ENCODE results near the gene CCDC120. TPM values are rescaled to one million over a fixed set of nuclear protein-coding genes. Genes with fewer than 3 reads are reported as not detected.

The CCDC120 gene, protein sequence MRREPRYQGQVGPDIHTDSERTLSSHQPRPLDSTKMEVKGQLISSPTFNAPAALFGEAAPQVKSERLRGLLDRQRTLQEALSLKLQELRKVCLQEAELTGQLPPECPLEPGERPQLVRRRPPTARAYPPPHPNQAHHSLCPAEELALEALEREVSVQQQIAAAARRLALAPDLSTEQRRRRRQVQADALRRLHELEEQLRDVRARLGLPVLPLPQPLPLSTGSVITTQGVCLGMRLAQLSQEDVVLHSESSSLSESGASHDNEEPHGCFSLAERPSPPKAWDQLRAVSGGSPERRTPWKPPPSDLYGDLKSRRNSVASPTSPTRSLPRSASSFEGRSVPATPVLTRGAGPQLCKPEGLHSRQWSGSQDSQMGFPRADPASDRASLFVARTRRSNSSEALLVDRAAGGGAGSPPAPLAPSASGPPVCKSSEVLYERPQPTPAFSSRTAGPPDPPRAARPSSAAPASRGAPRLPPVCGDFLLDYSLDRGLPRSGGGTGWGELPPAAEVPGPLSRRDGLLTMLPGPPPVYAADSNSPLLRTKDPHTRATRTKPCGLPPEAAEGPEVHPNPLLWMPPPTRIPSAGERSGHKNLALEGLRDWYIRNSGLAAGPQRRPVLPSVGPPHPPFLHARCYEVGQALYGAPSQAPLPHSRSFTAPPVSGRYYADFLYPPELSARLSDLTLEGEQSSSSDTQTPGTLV
- 1 to 10 TPM; 3.6 to 5.6 TPM for total RNA-seq

DNA sequence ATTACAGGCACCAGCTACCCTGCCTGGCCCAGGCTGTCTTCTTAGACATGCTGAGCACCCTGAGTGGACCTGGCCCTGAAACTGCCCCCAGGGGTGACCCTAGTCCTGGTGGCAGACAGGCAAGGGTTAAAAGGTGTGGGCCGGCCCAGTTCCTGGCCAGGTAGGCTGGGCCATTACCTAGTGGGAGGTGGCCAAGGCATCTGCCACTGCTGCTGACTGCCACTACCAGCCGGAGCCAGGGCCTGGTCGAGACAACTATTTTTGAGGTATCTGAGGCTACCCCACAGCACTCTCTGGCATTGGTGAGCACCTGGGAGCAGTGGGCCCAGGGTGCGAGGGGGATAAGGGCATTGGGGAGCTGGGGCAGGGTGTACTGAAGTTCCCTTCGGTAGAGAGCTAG is at the start of gene CCDC120:
CCDC120 (plus strand) TSS at position 206 of the 400 bp plus-strand sequence. CDS start 3,043 bp downstream, outside the sequence.
- Histone ChIP-seq H3K36me3 (no peaks in the 10 kb centered on the region), H3K4me3 (no peak within 1 kb of the TSS), H3K4me1 (ENCODE audit: control insufficient read depth in 1 of 2, low read depth in 2 of 2) (peaks cover 0 to 7% of the 10 kb centered on the region in 2 donors), H3K9me3 (no peaks in the 10 kb centered on the region), H3K27me3 (replicated peaks; ENCODE audit: insufficient read depth) (no peaks in the 10 kb centered on the region), H3K27ac (no peak within 1 kb of the TSS)
- ATAC-seq (ENCODE audit: insufficient number of reproducible peaks, low FRiP score, low read depth): no peak
- TF ChIP-seq, protein P1, sequence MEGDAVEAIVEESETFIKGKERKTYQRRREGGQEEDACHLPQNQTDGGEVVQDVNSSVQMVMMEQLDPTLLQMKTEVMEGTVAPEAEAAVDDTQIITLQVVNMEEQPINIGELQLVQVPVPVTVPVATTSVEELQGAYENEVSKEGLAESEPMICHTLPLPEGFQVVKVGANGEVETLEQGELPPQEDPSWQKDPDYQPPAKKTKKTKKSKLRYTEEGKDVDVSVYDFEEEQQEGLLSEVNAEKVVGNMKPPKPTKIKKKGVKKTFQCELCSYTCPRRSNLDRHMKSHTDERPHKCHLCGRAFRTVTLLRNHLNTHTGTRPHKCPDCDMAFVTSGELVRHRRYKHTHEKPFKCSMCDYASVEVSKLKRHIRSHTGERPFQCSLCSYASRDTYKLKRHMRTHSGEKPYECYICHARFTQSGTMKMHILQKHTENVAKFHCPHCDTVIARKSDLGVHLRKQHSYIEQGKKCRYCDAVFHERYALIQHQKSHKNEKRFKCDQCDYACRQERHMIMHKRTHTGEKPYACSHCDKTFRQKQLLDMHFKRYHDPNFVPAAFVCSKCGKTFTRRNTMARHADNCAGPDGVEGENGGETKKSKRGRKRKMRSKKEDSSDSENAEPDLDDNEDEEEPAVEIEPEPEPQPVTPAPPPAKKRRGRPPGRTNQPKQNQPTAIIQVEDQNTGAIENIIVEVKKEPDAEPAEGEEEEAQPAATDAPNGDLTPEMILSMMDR (IDR thresholded peaks at IDR 0.05): no peak
- DNase-seq (ENCODE audit: low spot score): no peak

DNA sequence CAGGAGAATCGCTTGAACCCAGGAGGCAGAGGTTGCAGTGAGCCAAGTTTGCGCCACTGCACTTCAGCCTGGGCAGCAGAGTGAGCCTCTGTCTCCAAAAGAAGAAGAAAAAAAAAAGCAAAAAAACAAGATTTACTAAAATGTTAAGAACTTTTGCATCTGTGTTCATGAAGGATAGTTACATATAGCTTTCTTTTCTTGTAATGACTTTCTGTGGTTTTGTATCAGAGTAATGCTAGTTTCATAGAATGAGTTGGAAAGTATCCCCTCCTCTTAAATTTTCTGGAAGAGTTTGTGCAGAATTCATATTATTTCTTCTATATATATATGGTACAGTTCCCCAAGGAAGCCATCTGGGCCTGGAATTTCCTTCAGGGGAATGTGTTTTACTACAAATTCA is 39.7 kb upstream of the CCDC120 start:
- Histone ChIP-seq H3K27ac (no peak overlapping the region), H3K9me3 (no peaks in the 10 kb centered on the region), H3K27me3 (replicated peaks; ENCODE audit: insufficient read depth) (no peaks in the 10 kb centered on the region), H3K4me3 (no peak overlapping the region), H3K4me1 (ENCODE audit: control insufficient read depth in 1 of 2, low read depth in 2 of 2) (no peaks in the 10 kb centered on the region), H3K36me3 (no peaks in the 10 kb centered on the region)
- ATAC-seq (ENCODE audit: insufficient number of reproducible peaks, low FRiP score, low read depth): no peak
- DNase-seq (ENCODE audit: low spot score): no peak
- TF ChIP-seq, protein P1 (IDR thresholded peaks at IDR 0.05): no peak

DNA sequence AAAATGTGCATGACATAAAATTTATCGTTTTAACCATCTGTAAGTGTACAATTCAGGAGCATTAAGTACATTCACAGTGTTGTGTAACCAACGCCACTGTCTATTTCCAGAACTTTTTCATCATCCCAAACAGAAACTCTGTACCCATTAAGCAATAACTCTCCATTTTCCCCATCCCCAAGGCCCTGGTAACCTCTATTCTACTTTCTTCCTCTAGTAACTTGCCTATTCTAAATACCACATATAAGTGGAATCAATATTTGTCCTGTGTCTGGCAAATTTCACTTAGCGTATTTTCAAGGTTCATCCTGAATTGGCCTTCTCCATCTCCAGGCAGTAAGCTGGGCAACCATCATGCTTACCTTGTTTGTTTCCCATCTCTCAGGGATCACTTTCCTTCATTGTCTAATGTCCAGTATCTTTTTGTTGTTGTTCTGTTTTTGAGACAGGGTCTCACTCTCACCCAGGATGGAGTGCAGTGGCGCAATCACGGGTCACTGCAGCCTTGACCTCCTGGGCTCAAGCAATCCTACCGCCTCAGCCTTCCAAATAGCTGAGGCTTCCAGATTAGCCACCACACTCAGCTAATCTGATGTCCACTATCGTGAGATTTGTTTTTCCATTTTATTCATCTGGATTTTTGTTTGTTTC is 39.1 kb upstream of the CCDC120 start:
- H3K27ac ChIP-seq: no peak overlapping the region
- no peak overlapping the region for H3K4me3 ChIP-seq
- ATAC-seq (ENCODE audit: insufficient number of reproducible peaks, low FRiP score, low read depth) (no peak), DNase-seq (ENCODE audit: low spot score) (no peak)
- TF ChIP-seq, protein P1 (IDR thresholded peaks at IDR 0.05): no peak
- no peaks in the 10 kb centered on the region for H3K9me3 ChIP-seq
- no peaks in the 10 kb centered on the region for H3K27me3 ChIP-seq (replicated peaks; ENCODE audit: insufficient read depth)
- no peaks in the 10 kb centered on the region for H3K4me1 ChIP-seq (ENCODE audit: control insufficient read depth in 1 of 2, low read depth in 2 of 2)
- no peaks in the 10 kb centered on the region for H3K36me3 ChIP-seq

DNA sequence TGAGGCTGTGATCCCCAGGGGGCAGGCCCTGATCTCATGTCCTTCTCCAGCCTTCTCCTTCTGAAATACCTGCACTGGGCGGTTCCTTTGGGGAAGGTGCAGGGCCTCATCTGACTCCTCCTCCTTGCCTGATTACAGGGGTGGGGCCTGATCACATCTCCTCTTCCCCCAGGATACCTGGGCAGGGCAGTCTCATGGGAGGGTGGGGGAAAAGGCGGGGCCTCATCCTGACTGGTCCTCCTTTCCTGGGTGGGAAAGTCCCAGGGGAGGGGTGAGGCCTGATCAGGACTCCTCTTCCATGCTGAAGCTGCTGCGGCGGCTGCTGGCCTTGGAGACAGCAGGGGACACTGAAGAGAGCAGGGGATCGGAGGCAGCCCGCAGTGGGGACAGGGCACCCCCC is 28.9 kb upstream of the CCDC120 start:
- H3K4me3 ChIP-seq: no peak overlapping the region
- ATAC-seq (ENCODE audit: insufficient number of reproducible peaks, low FRiP score, low read depth): no peak

More for the DNA sequence above, 28.9 kb upstream of the CCDC120 start:
- no peaks in the 10 kb centered on the region for H3K9me3 ChIP-seq
- H3K27ac ChIP-seq: no peak overlapping the region
- H3K36me3 ChIP-seq: peaks cover 24% of the 10 kb centered on the region
- H3K27me3 ChIP-seq (replicated peaks; ENCODE audit: insufficient read depth): no peaks in the 10 kb centered on the region
- H3K4me1 ChIP-seq (ENCODE audit: control insufficient read depth in 1 of 2, low read depth in 2 of 2): no peaks in the 10 kb centered on the region
- no peak for DNase-seq (ENCODE audit: low spot score)
- TF ChIP-seq, protein P1 (IDR thresholded peaks at IDR 0.05): no peak

All from thoracic aorta (tissue), 2 donors.